Stimulated activated CD8-positive, alpha-beta memory T cell treated with anti-CD3 and anti-CD28 coated beads, Interleukin-15, amount 100 ng/mL, for 4 hours (primary cell): ENCODE measurements around the gene ENO4.

Source experiments
- DNase-seq, 2 donors: peaks; one replicate each; pipeline ENCODE4 v3.0.0-alpha.2; 2020; ENCODE audit warnings: low read depth in 2 of 2

ENO4 gene

DNA sequence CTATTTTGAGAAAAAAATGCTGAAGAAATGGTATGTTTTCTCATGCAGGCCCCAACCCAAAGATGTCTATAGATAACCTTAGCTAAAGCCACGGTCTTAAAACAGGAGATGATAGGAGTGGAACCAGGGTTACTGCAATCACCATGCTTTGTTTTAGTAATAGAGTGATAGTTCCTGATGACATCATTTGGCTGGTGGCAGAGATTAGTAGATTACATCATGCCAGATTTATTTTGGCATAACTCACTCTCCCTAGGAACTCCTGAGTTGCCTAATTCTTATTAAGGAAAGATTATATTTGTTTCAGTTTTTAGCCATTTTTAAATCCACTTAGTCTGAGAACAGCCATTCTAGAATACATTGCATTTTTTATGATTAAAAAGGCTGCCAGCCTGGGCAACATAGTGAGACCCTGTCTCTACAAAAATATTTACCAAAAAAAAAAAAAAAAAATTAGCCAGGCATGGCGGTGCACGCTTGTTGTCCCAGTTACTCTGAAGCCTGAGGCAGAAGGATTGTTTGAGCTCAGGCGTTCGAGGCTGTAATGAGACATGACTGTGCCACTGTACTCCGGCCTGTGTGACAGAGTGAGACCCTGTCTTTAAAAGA lies 17.8 kb downstream of the ENO4 start:
- DNase-seq = no peak

DNA sequence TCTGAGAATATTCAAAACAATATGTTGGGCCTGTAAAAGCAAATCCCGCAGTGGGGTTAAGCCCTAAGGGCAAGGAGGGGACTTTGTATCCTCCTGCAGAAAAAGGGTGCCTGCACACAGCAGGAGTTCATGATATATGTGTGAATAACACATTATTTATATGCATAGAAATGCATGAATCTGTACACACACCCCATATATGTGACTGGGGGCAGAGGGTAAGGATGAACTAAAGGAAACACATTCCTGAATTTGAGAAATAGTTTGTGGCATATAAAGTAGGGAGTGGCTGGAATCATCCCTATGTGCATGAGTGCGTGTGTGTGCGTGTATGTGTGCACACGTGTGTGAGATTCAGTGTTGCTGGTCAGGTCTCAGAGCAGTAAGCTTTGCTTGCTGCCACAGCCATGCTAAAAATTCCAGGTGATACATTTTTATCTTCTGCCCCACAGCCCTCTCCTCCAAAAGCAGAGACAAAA lies 18.9 kb downstream of the ENO4 start:
- DNase-seq = no peak

DNA sequence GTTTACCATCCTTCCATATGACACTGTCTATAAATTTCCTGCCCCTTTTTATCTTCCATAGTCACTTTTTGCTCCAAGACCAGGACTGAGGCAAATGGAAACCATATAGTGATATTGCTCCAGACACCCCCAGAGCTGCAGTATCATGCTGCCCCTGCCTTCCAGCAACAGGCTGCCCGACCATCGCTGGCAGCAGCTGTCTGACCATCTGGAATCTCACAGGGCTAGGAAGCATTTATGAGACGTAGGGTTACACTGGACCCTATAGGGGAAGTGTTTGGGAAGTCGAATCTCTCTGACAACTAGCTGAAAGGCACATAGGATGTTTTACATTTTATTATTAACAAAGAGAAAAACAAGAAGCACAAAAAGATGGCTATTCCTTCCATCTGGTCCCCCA lies 19.4 kb downstream of the ENO4 start:
- no peak for DNase-seq

DNA sequence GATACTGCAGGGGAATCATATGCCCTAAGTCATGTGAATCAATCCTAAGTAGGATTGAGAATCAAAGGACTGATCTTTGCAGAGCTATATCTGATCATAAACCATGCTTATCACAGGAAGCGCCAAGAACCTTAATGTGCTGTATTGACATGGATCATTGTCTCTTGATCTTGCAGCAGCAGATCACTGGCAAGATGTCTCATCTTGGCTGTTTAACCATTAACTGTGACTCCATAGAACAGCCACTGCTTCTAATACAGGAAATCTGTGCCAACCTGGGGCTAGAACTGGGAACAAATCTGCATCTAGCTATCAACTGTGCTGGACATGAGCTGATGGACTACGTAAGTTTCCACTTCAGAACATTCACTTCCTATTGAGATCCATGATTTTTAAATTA lies 21.6 kb downstream of the ENO4 start:
- no peak for DNase-seq

DNA sequence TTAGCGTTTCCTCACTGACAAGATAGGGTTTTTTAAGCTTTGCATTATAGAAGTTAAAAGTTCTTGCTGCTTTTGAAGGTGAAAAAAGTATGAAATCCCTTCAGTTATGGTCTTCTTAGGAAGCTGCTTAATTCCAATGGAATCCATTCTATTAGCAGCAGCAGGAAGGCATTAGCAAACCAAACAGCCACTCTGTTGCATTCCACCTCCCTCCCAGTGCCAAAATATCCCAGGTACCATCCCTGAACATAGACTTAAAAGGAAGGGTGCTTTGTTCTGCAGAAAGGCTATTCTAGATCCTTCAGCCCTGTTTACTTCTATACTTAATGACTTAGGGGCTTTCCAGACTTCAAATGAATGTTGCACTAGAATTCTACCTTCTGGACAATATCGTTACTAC lies 23.8 kb downstream of the ENO4 start:
- DNase-seq = no peak

DNA sequence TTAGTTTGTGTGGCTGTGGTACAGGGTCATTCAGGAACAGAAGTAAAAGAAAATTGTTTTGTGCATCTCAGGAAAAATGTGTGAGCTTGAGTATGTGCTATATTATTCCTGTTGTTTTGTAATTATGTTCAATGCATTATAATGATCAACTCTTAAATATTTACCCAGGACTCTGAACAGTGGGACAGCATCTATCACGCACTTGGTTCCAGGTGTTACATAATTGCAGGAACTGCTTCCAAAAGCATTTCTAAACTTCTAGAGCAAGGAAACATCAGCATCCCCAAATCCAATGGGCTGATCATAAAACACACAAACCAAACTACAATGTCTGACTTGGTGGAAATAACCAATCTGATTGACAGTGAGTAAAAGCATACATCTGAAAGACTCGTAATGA lies 26.6 kb downstream of the ENO4 start:
- DNase-seq = no peak

DNA sequence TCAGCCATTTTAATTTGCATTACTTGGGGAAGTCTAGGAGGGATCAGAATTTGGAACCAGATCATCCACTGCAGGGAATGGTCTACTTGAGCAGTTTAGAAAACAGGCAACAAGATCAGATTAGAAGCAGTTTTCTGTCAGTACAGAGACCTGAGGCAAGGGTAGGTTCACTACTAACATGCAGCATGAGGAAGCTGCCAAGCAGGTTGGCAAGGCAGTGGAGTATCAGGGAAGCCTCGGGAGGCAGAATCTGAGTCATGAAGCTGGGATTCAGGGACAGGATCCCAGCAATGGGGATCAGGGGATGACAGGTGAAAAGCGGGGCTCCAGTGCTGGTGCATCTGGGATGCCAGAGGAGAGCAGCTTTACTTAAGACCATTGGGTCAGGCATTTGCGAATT lies 28.1 kb downstream of the ENO4 start:
- DNase-seq = no peak

DNA sequence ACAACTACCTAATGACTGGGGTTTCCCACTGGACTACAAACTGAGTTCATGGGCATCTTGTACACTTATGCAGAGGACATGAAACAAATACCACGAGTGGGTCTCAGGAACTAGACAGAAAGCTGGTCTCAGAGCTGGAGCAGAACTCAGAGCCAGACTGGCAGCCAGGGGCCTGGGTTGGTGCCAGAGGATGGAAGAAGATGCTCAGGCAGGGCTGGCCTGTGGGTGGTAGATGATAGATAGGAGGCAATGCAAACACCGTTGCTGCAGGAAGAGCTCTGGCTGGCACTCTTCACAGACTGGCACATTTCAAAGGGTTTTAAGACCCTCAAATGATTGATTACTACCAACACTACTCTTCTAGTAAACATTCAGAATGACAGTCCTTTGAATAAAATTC lies 28.8 kb downstream of the ENO4 start:
- DNase-seq = no peak

DNA sequence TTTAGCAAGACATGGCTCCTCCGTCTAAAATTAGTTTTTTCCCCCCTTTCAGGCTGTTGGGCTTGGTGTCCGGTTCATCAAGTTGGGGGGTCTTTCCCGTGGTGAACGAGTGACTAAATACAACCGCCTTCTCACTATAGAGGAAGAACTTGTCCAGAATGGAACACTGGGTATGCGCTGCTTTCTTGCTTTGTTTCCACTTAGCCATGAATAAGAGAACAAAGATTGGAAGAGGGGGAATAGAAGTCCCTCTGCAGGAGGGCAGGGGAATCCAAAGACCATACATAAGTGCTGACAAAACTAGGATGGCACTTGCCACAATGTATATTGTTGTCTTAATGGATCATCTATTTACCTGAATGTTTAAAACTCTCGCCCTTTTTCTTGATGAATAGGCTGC lies 30.5 kb downstream of the ENO4 start:
- DNase-seq = no peak

DNA sequence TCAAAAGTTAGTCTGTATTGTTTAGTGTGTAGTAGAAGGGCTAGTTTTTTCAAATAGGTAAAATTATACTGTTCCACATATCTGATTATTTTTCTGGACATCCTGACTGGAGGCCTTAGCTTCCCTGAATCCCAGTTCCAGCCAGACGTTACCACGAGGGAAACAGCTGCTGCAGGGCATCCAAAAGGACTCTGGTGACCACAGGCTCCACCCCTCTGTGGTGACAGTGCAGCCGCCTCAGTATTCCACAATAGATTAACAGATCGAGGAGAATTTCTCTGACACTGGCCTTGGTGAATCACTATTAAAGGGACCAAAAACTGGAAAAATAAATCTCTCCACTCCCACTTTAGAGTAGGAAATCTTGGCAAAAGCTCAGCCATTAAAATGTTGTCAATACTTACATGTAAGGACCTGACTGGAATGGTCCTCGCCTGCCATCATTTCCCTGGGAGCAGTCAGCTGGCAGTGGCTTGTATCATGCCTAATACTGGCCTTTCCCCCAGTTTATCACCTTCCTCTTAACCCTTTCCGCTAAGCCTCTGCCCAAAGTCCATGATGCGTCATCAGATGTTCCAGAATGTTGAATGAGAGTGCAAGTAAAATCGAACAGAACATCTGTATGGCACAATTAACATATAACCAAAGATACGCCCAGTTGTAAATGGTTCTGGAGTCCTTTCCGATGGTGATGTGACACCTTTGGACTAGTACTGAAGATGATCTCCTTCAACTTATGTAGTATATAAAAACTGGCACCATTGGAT lies 31.6 kb downstream of the ENO4 start:
- no peak for DNase-seq

DNA sequence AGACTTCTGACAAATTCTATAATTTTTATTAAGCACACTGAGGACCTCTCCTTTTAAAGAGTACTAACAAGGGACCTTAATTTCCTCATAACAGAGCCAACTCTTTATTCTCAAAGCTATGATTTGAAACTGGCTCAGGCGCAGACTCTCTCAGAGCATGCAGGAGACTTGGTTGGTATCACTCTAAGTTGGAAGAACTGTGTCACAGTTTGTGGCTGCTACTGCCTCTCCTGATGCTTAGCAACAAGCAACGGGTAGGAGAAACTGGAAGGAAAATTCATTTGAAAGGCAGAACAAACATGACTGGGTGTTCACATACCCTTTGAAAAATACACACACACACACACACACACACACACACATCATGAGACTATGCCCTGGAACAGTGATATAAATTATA lies 33.3 kb downstream of the ENO4 start:
- DNase-seq = no peak

DNA sequence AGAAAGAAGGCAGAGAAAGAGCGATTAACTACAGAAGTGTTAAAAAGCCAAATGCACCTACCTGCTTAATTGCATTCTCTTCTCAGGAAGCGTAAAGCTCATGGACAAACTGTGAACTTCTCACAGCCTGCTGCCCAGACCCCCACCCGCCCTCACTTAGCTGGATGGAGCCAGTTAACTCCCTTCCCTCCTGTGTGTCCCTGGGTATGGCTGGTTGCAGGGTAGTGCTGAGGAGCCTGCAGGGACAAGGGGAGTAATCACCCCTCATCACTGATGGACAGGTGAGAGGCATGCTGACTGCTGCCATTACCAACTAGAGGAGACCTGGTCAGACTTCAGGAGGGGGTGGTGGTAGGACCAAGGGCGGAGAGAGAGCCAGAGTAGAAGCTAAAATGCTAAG lies 37.5 kb downstream of the ENO4 start:
- DNase-seq = no peak

DNA sequence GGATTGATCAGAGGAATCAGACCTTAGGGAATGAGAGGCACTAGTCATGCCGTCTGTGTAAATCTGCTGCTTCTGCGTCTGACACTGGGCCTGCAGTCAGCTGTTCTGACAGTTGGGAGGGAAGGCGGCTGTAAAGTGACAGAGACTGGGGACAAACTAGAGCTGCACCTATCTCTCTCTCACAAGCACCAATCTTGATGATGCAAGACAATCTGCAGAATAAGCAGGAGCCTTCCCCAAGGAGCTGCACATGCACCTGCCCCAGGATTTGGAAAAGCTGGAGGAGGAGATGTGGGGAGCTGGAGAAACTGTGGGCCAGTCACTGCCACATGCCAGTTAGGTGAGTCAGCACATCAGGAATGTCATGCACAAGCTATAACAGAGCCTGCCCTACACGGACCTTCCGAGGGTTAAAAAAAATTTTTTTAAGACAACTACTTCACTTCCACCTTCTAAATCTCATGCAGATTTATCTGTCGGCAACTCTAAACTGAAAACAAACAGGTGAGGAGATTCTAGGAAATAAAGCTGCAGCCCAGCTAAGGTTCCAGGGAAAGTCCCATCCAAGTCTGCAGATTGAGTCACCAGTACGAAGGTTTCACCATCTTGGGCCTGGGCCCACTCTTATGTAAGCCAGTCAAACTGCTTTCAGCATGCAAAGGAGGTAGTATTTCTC lies 39.2 kb downstream of the ENO4 start:
- no peak for DNase-seq

DNA sequence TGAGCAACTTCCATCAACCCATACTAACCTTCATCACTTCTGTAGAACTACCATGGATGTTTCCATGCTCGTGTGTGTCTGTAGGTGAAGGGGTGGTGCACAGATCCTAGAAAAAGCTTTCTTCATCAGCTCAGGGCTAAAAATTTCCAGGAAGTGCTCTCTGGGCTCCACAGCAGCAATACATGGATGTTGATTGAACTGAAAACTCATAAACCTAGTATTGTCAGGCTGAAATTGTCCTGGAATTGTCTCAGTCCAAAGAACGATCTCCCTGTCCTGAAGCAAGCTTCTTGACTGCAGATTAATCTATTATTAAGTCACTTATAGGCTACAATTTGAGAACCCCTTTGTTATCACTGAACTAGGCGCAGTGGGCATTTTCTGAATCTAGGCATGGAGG lies 39.8 kb downstream of the ENO4 start:
- DNase-seq = no peak

DNA sequence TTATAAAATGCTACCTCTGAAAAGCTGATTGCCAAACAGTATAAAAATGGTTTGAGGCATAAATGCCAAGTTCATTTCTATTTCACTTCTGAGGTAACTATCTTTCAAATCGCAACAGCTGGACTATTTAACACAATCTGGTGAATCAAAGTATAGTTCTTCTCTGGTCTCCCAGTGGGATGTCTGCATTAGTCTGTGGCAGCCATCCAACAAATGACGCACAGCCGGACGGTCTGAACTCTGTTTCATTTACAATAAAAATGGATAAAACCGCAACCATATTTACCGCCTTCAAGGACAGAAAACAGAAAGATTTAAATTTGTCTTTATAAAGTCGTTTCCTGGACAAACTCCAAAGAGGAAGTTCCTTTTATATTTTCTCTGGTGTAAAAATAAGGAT lies 41.9 kb downstream of the ENO4 start:
- no peak for DNase-seq

DNA sequence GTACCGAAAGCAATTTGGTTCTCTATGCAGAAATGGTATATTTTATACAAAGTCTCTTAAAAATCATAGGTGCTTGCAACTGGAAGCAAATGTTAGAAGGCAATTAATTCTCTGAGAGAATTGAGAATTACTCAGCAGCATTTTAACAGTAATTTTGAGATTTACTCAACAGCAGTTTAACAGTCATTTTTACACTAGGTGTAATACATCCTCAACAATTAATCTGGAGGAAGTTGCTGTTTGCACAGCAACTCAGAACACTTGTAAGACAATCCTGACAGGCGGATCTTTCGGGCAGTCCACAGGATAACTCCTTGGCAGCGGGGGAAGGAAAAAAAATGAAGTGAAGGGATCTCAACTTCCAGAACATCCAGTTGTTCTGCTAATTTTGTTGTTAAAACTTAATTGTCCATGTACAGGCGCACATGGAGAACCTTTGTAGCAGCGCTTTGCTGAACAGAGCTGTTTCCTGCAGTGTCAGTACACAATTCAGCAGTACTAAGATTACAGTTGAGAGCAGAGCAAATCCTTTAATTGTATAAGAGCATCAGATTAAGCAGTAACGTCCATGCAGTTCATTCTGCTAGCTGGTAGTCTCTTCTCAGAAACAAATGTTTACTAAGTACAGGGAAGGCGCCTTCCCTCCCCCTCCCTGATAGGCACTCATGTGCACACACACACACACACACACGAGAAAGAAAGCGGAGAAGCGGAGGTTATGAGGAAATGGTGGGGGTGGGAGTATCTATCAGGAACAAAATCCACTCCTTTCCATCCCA lies 43.8 kb downstream of the ENO4 start:
- no peak for DNase-seq

DNA sequence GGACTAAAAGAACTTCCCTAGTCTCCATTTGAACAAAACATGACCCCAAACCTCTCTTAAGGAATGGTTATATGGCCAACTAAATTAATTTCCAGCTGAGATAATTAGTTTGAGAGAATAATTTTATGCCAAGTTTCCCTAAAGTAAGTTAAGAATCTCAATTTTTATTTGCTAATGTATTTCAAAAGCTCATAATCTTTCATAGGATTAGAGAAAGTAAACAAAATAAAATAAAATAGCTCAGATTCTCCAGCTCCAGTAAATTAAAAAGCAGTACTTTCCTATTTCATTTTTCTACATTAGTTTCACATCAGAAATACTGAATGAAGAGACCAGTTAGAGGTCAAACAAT lies 44.4 kb downstream of the ENO4 start:
- no peak for DNase-seq

DNA sequence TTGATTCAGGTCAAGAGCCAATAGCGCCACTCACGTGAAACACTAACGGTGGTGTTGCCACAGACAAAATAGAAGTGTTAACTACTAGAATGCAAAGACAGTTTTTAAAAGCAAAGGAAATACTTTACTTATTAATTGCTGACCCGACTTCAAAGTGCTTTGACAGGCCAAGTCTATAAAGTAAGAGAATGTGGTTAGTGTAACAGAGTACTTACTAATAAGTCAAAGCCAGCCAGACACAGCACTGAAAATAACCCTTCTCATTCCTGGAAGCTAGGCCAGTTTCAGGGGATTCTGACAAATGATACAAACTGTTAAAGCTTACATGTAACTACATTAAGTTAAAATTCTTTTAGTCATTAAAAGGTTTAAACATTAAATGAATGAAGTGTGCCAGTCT lies 50.3 kb downstream of the ENO4 start:
- no peak for DNase-seq

DNA sequence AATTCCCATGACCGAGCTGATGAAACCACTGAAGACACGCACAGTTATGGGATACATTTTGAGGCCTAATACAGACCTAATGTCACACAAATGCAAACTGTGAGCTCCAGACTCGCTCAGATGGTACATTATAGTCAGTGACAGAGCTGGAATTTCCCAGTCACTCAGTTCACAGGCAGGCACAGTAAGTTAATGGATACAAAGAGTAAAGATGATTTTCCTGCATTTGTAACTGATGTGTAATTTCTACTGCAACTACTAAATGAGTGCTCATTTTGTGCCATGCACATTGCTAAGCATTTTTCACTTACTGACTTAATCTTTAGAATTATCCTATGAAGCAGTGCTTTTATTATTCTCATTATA lies 56.5 kb downstream of the ENO4 start:
- DNase-seq = no peak

DNA sequence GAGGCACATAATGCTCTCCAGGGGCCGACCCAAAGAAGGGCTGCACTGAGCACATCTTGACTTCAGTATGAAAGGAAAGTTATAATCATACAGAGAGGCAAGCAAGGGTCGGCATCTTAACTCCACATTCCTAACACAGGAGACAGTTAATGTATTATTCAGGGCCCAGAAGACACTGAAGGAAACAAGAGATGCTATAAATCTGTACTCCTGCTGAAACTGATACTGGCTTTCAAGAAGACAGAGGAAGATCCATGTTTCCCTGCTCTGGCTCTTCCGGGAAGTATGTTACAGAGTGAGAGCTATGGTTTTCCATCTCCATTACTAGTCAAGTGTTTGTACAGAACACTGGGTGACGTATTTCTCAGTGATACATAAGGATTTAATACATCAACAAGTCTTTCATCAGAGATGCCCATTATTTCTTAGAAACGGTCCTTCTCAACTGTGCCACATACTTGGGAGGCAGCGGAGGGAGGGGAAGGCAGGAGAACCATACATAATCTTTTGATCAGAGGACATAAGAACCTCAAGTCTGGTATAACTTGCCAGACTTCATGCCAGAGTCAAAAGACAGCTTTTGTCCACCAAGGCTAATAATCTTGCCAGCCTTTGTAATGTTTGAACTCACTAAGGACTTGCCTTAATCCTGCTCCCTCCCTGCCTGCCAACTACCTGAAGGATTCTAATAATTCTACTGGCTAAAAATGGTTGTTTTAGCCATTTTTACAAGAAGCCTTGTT lies 58.1 kb downstream of the ENO4 start:
- no peak for DNase-seq

DNA sequence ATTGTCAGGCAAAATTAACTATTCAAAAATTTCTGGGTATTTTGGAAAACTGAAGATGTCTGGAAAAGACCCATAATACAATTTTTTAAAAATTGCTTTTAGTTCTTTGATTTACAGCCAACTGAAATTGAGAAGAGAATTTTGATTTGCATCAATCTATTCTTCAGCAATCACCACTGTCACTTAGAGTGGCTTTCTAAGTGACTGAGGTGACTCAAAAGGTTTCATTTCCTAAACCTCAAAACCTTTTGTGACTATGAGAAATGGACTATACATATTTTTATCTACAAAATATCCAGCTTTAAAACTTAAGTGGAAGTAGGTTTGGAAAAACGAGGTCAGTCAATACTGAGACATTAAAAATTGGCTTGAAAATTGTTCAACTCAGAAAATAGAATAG lies 60.0 kb downstream of the ENO4 start:
- DNase-seq = no peak

DNA sequence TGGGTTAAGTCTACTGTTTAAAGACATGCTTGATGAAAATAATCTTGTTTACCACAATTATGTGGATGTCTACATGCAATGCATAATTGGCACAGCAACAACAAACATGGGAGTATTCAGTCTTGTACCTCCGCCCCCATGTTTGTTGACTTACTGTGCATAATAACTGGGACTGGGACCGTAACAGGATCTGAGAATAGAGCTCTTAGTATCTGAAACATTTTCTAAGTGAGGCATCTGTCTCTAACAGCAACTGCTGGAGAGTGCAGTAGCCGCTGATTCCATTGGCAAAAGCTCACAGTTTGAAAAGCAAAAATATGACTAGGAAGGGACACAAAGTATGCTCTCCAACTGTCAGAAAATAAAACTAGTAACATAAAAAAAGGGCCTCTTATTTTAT lies 61.6 kb downstream of the ENO4 start:
- no peak for DNase-seq
